Gastrocnemius medialis (tissue), 4 donors: ENCODE data around the gene PLCB1. TPM values are rescaled to one million over a fixed set of nuclear protein-coding genes. Genes with fewer than 3 reads are reported as not detected.

Experiments
- ATAC-seq, 2 donors: fragments of 150-250 bp; one replicate each; pipeline ENCODE4 v1.9.1; 2016
- DNase-seq, 2 donors: peaks; one replicate each; pipeline ENCODE4 v3.0.0-alpha.2; 2019
- H3K27ac ChIP-seq, 4 donors: fragments of 200-600 bp; sonication (generic); 1 replicate in 1 of 4; 2 replicates in 3 of 4; pipeline ENCODE4 v1.5.1; 2016 to 2018; ENCODE audit warnings: mild to moderate bottlenecking in 2 of 4, moderate library complexity in 1 of 4
- H3K27me3 ChIP-seq, 3 donors: fragments of 200-600 bp; sonication (generic) in 2 of 3; 1 replicate in 1 of 3; 2 replicates in 2 of 3; pipeline versions ENCODE4 v1.5.1 to v1.6.0; 2016 to 2019; ENCODE audit warnings: mild to moderate bottlenecking in 1 of 3, moderate library complexity in 1 of 3
- H3K36me3 ChIP-seq, 2 donors: fragments of 200-600 bp; sonication (generic) in 1 of 2; one replicate each; pipeline ENCODE4 v1.5.1; 2017 to 2018
- H3K4me1 ChIP-seq, 2 donors: fragments of 200-600 bp; sonication (generic) in 1 of 2; one replicate each; pipeline ENCODE4 v1.5.1; 2016 to 2017; ENCODE audit warnings: mild to moderate bottlenecking in 2 of 2
- H3K4me3 ChIP-seq, 4 donors: fragments of 200-600 bp; sonication (generic) in 3 of 4; 1 replicate in 1 of 4; 2 replicates in 3 of 4; pipeline ENCODE4 v1.5.1; 2016 to 2019; ENCODE audit warnings: mild to moderate bottlenecking in 2 of 4
- H3K9me3 ChIP-seq, 3 donors: fragments of 200-600 bp; sonication (generic) in 2 of 3; 1 replicate in 1 of 3; 2 replicates in 2 of 3; pipeline ENCODE4 v1.5.1; 2016 to 2019
- CTCF ChIP-seq, 5 experiments: fragments of 450-650 bp in 3 of 5; fragments of 200-600 bp in 2 of 5; sonication (generic) in 2 of 5; IDR thresholded peaks in 4 of 5; conservative IDR thresholded peaks in 1 of 5; 1 replicate in 4 of 5; 2 replicates in 1 of 5; pipeline ENCODE4 v1.5.1; 2016 to 2019; ENCODE audit warnings: antibody characterized with exemption in 5 of 5, mild to moderate bottlenecking in 3 of 5, moderate library complexity in 3 of 5
- POLR2A ChIP-seq, 2 donors: fragments of 450-650 bp; IDR thresholded peaks; one replicate each; pipeline ENCODE4 v1.6.1; 2017; ENCODE audit warnings: antibody characterized with exemption in 2 of 2, mild to moderate bottlenecking in 2 of 2, moderate library complexity in 2 of 2
- in situ Hi-C, 4 donors: fragments of 200-750 bp; cut with MboI; loops; one replicate each; pipeline versions ENCODE4 v1.15.0 to v1.8.0; 2017; ENCODE audit warnings: low sequenced_read_pairs in 4 of 4
- intact Hi-C: fragments of 100-400 bp; cut with DNase I; formaldehyde crosslinking; loops from one replicate; pipeline ENCODE4 v1.15.1; 2023; ENCODE audit warnings: low total_unique reads
- total RNA-seq, 4 donors: library from RNA; depleted of rRNA; stranded (reverse); fragments of >200 nt; gene quantifications; one replicate each; pipeline versions ENCODE4 v1.1.0 to v1.2.3, GENCODE V29; 2016

PLCB1 gene
- total RNA-seq, 4 donors from 2014 or later: 4.1 to 10.0 (median 7.6) TPM

DNA sequence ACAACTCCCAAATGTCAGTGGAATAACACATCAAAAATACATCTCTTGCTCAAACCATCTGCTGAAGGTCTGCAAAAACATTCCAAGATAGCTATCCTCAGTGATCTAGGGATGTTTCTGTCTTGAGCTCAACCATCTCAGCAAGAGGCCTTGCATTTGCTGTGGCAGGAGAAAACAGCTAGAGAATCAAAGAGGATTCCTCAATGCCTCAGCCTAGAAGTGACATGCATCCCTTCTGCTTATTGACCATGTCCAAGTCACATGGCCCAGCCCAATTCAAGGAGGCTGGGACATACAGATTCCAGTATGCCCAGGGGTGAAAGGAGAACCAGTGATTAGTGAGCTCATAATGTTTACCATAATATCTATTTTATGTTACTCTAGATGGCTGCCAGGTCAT, 269.5 kb downstream of the PLCB1 start:
- ATAC-seq (no peak), DNase-seq (no peak)
- no peak overlapping the region for H3K4me3 ChIP-seq
- in situ Hi-C loops (loop anchor here in 1 of 4 donors (25.0 kb wide), 1 partner anchor 311 kb away; no protein-coding TSS in a partner anchor), intact Hi-C loops (no loop called here)
- H3K9me3 ChIP-seq: no peaks in the 10 kb centered on the region
- H3K36me3 ChIP-seq: no peaks in the 10 kb centered on the region
- no peak overlapping the region for H3K27ac ChIP-seq
- TF ChIP-seq POLR2A (IDR thresholded peaks at IDR 0.05) (no peak), CTCF (IDR thresholded peaks at IDR 0.05 in 4 of 5, conservative IDR thresholded peaks at IDR 0.05 in 1 of 5) (no peak)
- peaks cover 0 to 30% of the 10 kb centered on the region in 2 donors for H3K4me1 ChIP-seq
- no peaks in the 10 kb centered on the region for H3K27me3 ChIP-seq

DNA sequence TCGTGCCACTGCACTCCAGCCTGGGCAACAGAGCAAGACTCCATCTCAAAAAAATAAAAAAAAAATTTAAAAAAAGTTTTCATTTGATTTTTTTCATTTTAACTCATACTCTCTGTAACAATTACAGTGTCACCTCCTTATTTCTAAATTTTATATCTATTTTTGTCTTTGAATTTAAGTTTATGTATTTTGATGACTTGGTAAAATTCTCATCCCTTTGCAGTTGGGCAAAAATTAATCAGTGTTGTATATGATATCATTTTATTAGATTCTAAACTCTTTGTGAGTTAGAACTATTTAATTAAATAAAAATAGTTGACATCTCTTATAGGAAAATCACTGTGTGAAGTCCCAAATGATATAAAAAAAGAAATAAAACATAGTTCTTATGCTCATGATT, 270.7 kb downstream of the PLCB1 start:
- no peak for ATAC-seq
- Histone ChIP-seq H3K4me3 (no peak overlapping the region), H3K27me3 (no peaks in the 10 kb centered on the region), H3K36me3 (no peaks in the 10 kb centered on the region), H3K27ac (no peak overlapping the region), H3K9me3 (no peaks in the 10 kb centered on the region), H3K4me1 (peaks cover 0 to 33% of the 10 kb centered on the region in 2 donors)
- intact Hi-C loops: no loop called here
- no peak for DNase-seq
- TF ChIP-seq POLR2A (IDR thresholded peaks at IDR 0.05): no peak
- in situ Hi-C loops: loop anchor here in 1 of 4 donors (25.0 kb wide), 1 partner anchor 310 kb away; no protein-coding TSS in a partner anchor

DNA sequence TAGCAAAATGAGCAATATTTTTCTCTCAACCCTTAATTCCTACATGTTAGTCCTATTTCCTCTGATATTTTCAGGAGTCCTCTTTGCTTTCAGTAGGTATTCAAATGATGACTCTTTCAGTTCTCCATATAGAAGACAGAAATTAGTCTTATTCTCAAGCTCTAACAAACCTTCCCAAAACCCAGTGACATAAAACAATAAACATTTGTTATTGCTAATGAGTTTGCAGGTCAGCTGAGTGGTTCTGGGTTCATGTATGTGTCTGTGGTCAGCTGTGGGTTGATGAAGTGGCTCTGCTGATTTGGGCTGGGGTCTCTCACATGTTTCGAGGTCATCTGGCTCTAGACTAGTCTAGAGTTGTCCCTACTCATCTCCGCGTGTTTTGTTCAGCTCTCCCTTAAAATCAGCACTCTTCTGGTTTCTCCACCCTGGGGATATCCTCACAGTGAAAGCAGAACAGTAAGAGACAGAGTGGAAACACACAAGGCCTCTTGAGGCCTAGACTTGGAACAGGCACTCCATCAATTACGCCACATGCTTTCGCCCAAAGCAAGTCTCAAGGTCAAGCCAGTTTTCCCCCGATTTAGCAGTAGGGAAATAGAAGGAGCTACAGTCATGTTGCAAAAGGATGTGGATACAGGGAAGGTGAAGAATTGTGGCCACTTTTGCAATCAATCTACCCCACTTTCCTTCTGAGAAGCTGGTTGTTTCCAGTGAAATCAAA, 273.0 kb downstream of the PLCB1 start:
- no peak for ATAC-seq
- Histone ChIP-seq H3K4me3 (no peak overlapping the region), H3K27ac (no peak overlapping the region), H3K36me3 (no peaks in the 10 kb centered on the region), H3K27me3 (no peaks in the 10 kb centered on the region), H3K9me3 (no peaks in the 10 kb centered on the region), H3K4me1 (peaks cover 0 to 30% of the 10 kb centered on the region in 2 donors)
- DNase-seq: no peak
- TF ChIP-seq CTCF (IDR thresholded peaks at IDR 0.05 in 4 of 5, conservative IDR thresholded peaks at IDR 0.05 in 1 of 5) (no peak), POLR2A (IDR thresholded peaks at IDR 0.05) (no peak)
- in situ Hi-C loops (loop anchor here in 1 of 4 donors (25.0 kb wide), 1 partner anchor 307 kb away; no protein-coding TSS in a partner anchor), intact Hi-C loops (no loop called here)

DNA sequence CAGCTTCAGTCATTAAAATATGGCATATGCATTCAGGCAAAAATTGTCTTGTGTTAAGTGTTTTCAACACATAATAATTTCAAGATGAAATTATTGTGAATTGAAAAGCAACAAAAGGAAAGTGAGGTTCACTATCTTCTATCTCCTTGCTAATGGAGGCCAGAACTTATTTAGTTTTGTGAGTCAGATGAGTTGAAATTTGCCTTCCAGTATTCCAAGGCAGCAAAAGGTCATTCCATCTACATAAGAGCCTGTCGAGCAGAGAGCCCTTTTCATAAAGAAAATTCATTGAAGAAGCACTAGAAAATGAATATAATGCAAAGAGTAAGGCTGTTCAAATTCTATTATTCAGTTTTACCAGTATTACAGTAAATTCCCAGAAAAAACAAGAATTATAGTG, 274.3 kb downstream of the PLCB1 start:
- Histone ChIP-seq H3K4me3 (no peak overlapping the region), H3K36me3 (no peaks in the 10 kb centered on the region), H3K4me1 (peaks cover 0 to 20% of the 10 kb centered on the region in 2 donors), H3K9me3 (no peaks in the 10 kb centered on the region), H3K27me3 (no peaks in the 10 kb centered on the region), H3K27ac (no peak overlapping the region)
- TF ChIP-seq POLR2A (IDR thresholded peaks at IDR 0.05): no peak
- TF ChIP-seq CTCF (IDR thresholded peaks at IDR 0.05 in 4 of 5, conservative IDR thresholded peaks at IDR 0.05 in 1 of 5): no peak
- intact Hi-C loops: no loop called here
- ATAC-seq (no peak), DNase-seq (no peak)
- in situ Hi-C loops: loop anchor here in 1 of 4 donors (25.0 kb wide), 1 partner anchor 306 kb away; no protein-coding TSS in a partner anchor

GRCh38 chr20:8408587-8409307, 276.7 kb downstream of the PLCB1 start:
- H3K27ac ChIP-seq: no peak overlapping the region

More at GRCh38 chr20:8408587-8409307, 276.7 kb downstream of the PLCB1 start:
- Histone ChIP-seq H3K9me3 (no peaks in the 10 kb centered on the region), H3K4me3 (no peak overlapping the region), H3K4me1 (peaks cover 0 to 20% of the 10 kb centered on the region in 2 donors), H3K27me3 (no peaks in the 10 kb centered on the region), H3K36me3 (no peaks in the 10 kb centered on the region)
- in situ Hi-C loops: loop anchor here in 1 of 4 donors (25.0 kb wide), 1 partner anchor 304 kb away; no protein-coding TSS in a partner anchor
- intact Hi-C loops: no loop called here
- no peak for ATAC-seq
- TF ChIP-seq POLR2A (IDR thresholded peaks at IDR 0.05): no peak
- TF ChIP-seq CTCF (IDR thresholded peaks at IDR 0.05 in 4 of 5, conservative IDR thresholded peaks at IDR 0.05 in 1 of 5): no peak
- no peak for DNase-seq
